Gastroesophageal sphincter (tissue), 3 donors: ENCODE results near the gene ANGPTL3.

Experiments used
- CTCF ChIP-seq, 4 experiments: fragments of 200-600 bp in 2 of 4; fragments of 450-650 bp in 2 of 4; sonication (generic) in 1 of 4; IDR thresholded peaks; one replicate each; pipeline ENCODE4 v1.5.1; 2017 to 2019; ENCODE audit warnings: antibody characterized with exemption in 4 of 4, mild to moderate bottlenecking in 2 of 4, moderate library complexity in 2 of 4
- EP300 ChIP-seq: sonication (generic); formaldehyde crosslinking; IDR thresholded peaks from one replicate; pipeline ENCODE4 v1.6.1; 2017; ENCODE audit warnings: antibody characterized with exemption, mild to moderate bottlenecking
- POLR2A ChIP-seq, 2 donors: fragments of 450-650 bp; IDR thresholded peaks; one replicate each; pipeline ENCODE4 v1.6.1; 2017; ENCODE audit warnings: antibody characterized with exemption in 2 of 2, mild to moderate bottlenecking in 2 of 2, moderate library complexity in 1 of 2
- POLR2AphosphoS5 ChIP-seq: sonication (generic); formaldehyde crosslinking; IDR thresholded peaks from one replicate; pipeline ENCODE4 v1.6.1; 2017; ENCODE audit warnings: antibody characterized with exemption

- TF ChIP-seq POLR2A (IDR thresholded peaks at IDR 0.05) (no peak), CTCF (IDR thresholded peaks at IDR 0.05) (no peak), EP300 (no peak), POLR2AphosphoS5 (no peak)
Observed at GRCh38 chr1:62608905-62609304, 11.6 kb downstream of the ANGPTL3 start.
